Activated T-helper 9 cell treated with anti-CD3 and anti-CD28 coated beads, Interleukin-2, amount 50 U/mL, for 16 hours (primary cell): ENCODE results near the gene BAIAP2.

ENCODE experiments used
- DNase-seq: peaks from one replicate; pipeline ENCODE4 v3.0.0-alpha.2; 2020; ENCODE audit warnings: low read depth

The BAIAP2 gene

GRCh38 chr17:81037798-81038733 lies 3.1 kb downstream of the BAIAP2 start:
- DNase-seq = no peak

- DNase-seq = no peak
These were observed 4.1 kb downstream of the BAIAP2 start for GRCh38 chr17:81039096-81039495.

GRCh38 chr17:81039854-81040758 lies 5.2 kb downstream of the BAIAP2 start:
- DNase-seq = no peak

- no peak for DNase-seq
These were observed 5.9 kb downstream of the BAIAP2 start for GRCh38 chr17:81040791-81041337.

- no peak for DNase-seq
These were observed 7.7 kb downstream of the BAIAP2 start for GRCh38 chr17:81042606-81043005.

GRCh38 chr17:81043319-81043724 lies 8.4 kb downstream of the BAIAP2 start:
- DNase-seq = no peak

GRCh38 chr17:81043725-81044427 lies 8.9 kb downstream of the BAIAP2 start:
- DNase-seq = no peak

GRCh38 chr17:81044428-81044763 lies 9.4 kb downstream of the BAIAP2 start:
- no peak for DNase-seq

GRCh38 chr17:81044764-81045589 lies 10.0 kb downstream of the BAIAP2 start:
- DNase-seq = no peak

- no peak for DNase-seq
These were observed 10.7 kb downstream of the BAIAP2 start for GRCh38 chr17:81045590-81046095.

GRCh38 chr17:81046132-81046769 lies 11.3 kb downstream of the BAIAP2 start:
- DNase-seq = no peak

GRCh38 chr17:81046770-81047359 lies 11.9 kb downstream of the BAIAP2 start:
- DNase-seq = no peak

GRCh38 chr17:81048827-81049371 lies 13.9 kb downstream of the BAIAP2 start:
- no peak for DNase-seq

- DNase-seq = no peak
These were observed 14.5 kb downstream of the BAIAP2 start for GRCh38 chr17:81049372-81049911.

GRCh38 chr17:81049973-81050551 lies 15.1 kb downstream of the BAIAP2 start:
- DNase-seq = no peak

GRCh38 chr17:81050645-81051625 lies 16.0 kb downstream of the BAIAP2 start:
- no peak for DNase-seq

- DNase-seq = no peak
These were observed 17.4 kb downstream of the BAIAP2 start for GRCh38 chr17:81052199-81052997.
